HepG2 (cell line): ENCODE measurements around the gene BBS1. TPM values are rescaled to one million over a fixed set of nuclear protein-coding genes. Genes with fewer than 3 reads are reported as not detected.
A peak's percentile ranks its signal among the peaks of the same experiment; 100 is the strongest.

Source experiments
- DMAP1 ChIP-seq: IDR thresholded peaks from 2 replicates; pipeline ENCODE4 v1.6.1; 2016
- EP300 ChIP-seq, 3 experiments: sonication (generic) in 1 of 3; formaldehyde crosslinking in 1 of 3; IDR thresholded peaks; 2 replicates each; pipeline versions ENCODE4 v1.5.1 to v1.6.1; 2011 to 2020; ENCODE audit warnings: low read depth in 2 of 3, low read length in 2 of 3, borderline replicate concordance in 1 of 3, improper control_type of control experiment in 1 of 3, mild to moderate bottlenecking in 1 of 3, missing genetic modification reagents in 1 of 3, moderate library complexity in 1 of 3
- FOSL2 ChIP-seq: sonication (generic); formaldehyde crosslinking; IDR thresholded peaks from 2 replicates; pipeline ENCODE4 v1.4.0; 2020; ENCODE audit warnings: missing genetic modification reagents
- GTF2F1 ChIP-seq: fragments of 150-350 bp; IDR thresholded peaks from 2 replicates; pipeline ENCODE4 v1.6.1; 2014; ENCODE audit warnings: low read length
- RXRA ChIP-seq: sonication (generic); formaldehyde crosslinking; IDR thresholded peaks from 2 replicates; pipeline ENCODE4 v1.5.1; 2020; ENCODE audit warnings: missing genetic modification reagents
- SRSF4 ChIP-seq: fragments of 200-400 bp; formaldehyde crosslinking; IDR thresholded peaks from one replicate; pipeline ENCODE4 v1.6.1; 2018; ENCODE audit warnings: mild to moderate bottlenecking, low read depth, low read length, moderate library complexity; ENCODE audit not compliant: poor library complexity, severe bottlenecking
- ZC3H13 ChIP-seq: sonication (generic); formaldehyde crosslinking; IDR thresholded peaks from 2 replicates; pipeline ENCODE4 v1.8.1; 2023; ENCODE audit warnings: mild to moderate bottlenecking, missing genetic modification reagents, moderate library complexity
- ZNF383 ChIP-seq: sonication (generic); formaldehyde crosslinking; IDR thresholded peaks from 2 replicates; pipeline ENCODE4 v1.4.0; 2020; ENCODE audit warnings: missing genetic modification reagents, mild to moderate bottlenecking, borderline replicate concordance
- ZNF451 ChIP-seq: sonication (generic); formaldehyde crosslinking; IDR thresholded peaks from 2 replicates; pipeline ENCODE4 v1.5.0; 2020; ENCODE audit warnings: mild to moderate bottlenecking, missing genetic modification reagents
- ZNF614 ChIP-seq: IDR thresholded peaks from 2 replicates; pipeline ENCODE4 v1.6.1; 2018; ENCODE audit warnings: missing biosample characterization, missing genetic modification reagents, inconsistent platforms, borderline replicate concordance
- ZSCAN25 ChIP-seq: sonication (generic); formaldehyde crosslinking; IDR thresholded peaks from 2 replicates; pipeline ENCODE4 v1.8.0; 2022; ENCODE audit warnings: mild to moderate bottlenecking, missing genetic modification reagents
- ZZZ3 ChIP-seq: sonication (generic); formaldehyde crosslinking; IDR thresholded peaks from 2 replicates; pipeline ENCODE4 v1.4.0; 2020; ENCODE audit warnings: missing genetic modification reagents, mild to moderate bottlenecking, borderline replicate concordance
- polyA plus RNA-seq, 8 experiments: library from polyadenylated mRNA; depleted of rRNA in 3 of 8; stranded (reverse) in 7 of 8; unstranded in 1 of 8; fragments of >200 nt; fragmentation: Illumina TruSeq in 4 of 8; extraction: Trizol in 4 of 8; gene quantifications; 2 replicates each; pipeline versions ENCODE4 v1.2.1 to v1.2.3, GENCODE V29; 2011 to 2016; ENCODE audit warnings: low read depth in 4 of 8, missing spikeins in 1 of 8, mixed read lengths in 1 of 8; ENCODE audit not compliant: insufficient read depth in 1 of 8
- total RNA-seq, 5 experiments: library from RNA; depleted of rRNA; stranded (reverse); fragments of >200 nt; fragmentation: Illumina TruSeq; extraction: Trizol; gene quantifications; 2 replicates each; pipeline ENCODE4 v1.2.3, GENCODE V29; 2016; ENCODE audit warnings: low read depth in 1 of 5
- TF ChIP-seq, protein P1 (sequence below): sonication (generic); formaldehyde crosslinking; conservative IDR thresholded peaks from 2 replicates; pipeline ENCODE4 v1.4.0; 2020; ENCODE audit warnings: mild to moderate bottlenecking, missing genetic modification reagents, moderate library complexity
- TF ChIP-seq, protein P2 (sequence below): IDR thresholded peaks from 2 replicates; pipeline ENCODE4 v1.6.1; 2016
- TF ChIP-seq, protein P3 (sequence below): sonication (generic); formaldehyde crosslinking; IDR thresholded peaks from 2 replicates; pipeline ENCODE4 v1.8.0; 2022; ENCODE audit warnings: missing genetic modification reagents, mild to moderate bottlenecking, inconsistent platforms, borderline replicate concordance
- TF ChIP-seq, protein P4 (sequence below): sonication (generic); formaldehyde crosslinking; conservative IDR thresholded peaks from 2 replicates; pipeline ENCODE4 v1.5.0; 2020; ENCODE audit warnings: missing genetic modification reagents
- TF ChIP-seq, protein P5 (sequence below): sonication (generic); formaldehyde crosslinking; conservative IDR thresholded peaks from 2 replicates; pipeline ENCODE4 v1.4.0; 2020; ENCODE audit warnings: missing genetic modification reagents

The BBS1 gene
- total and polyA plus RNA-seq, 2 of the 13 experiments (the other 11 are each of a cell fraction or from before 2014, with no cell fraction given), result 11.7 to 14.1 TPM

DNA sequence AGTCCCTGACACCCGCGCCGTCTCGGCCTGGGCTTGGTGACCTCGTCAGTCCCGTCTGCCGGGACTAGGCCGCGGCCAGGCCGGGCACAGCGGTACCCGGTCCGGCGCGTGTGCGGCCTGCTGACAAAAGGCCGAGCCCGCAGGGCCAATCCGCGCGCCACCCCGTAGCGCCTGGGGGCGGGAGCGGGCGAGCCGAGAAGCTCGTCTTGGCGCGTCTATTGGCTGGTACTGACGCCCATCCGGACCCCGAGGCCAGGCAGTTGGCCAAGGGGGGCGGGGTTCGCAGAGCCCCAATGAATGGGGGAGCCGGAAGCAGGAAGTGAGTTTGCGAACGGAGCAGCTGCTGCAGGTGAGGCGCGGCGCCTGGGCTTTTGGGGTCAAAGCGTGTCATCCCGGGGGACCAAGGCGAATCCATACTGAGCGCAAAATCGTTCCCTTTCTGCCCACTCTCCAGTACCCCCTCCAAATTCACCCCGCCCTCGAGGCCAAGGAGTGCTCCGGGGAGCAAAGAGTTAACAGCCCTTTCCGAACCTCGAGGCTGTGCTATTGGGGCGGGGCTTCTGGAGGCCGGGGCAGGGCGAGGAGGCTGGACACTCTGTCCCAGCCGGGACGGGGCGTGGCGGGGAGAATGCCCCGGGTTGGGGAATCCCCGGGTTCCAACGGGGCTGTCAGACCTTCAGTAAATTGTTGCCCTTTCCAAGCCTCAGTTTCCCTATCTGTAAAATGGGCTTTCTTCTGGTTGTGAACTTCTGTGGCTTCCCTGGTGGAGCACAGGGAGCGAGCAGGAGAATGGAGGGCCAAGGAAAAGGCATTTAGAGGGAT, 30.1 kb upstream of the BBS1 start, which contains the start of gene DPP3 (continued):
- TF ChIP-seq, protein P1, sequence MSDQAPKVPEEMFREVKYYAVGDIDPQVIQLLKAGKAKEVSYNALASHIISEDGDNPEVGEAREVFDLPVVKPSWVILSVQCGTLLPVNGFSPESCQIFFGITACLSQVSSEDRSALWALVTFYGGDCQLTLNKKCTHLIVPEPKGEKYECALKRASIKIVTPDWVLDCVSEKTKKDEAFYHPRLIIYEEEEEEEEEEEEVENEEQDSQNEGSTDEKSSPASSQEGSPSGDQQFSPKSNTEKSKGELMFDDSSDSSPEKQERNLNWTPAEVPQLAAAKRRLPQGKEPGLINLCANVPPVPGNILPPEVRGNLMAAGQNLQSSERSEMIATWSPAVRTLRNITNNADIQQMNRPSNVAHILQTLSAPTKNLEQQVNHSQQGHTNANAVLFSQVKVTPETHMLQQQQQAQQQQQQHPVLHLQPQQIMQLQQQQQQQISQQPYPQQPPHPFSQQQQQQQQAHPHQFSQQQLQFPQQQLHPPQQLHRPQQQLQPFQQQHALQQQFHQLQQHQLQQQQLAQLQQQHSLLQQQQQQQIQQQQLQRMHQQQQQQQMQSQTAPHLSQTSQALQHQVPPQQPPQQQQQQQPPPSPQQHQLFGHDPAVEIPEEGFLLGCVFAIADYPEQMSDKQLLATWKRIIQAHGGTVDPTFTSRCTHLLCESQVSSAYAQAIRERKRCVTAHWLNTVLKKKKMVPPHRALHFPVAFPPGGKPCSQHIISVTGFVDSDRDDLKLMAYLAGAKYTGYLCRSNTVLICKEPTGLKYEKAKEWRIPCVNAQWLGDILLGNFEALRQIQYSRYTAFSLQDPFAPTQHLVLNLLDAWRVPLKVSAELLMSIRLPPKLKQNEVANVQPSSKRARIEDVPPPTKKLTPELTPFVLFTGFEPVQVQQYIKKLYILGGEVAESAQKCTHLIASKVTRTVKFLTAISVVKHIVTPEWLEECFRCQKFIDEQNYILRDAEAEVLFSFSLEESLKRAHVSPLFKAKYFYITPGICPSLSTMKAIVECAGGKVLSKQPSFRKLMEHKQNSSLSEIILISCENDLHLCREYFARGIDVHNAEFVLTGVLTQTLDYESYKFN (CRISPR knock-in tag), result no peak; the same call in 1 of the 2 replicates
- TF ChIP-seq ZSCAN25 (CRISPR knock-in tag) (no peak), GTF2F1 (no peak), FOSL2 (CRISPR knock-in tag) (peak; percentile 39; the same call in 1 of the 2 replicates), ZNF383 (no peak), ZC3H13 (CRISPR knock-in tag) (peak; percentile 81; the same call in 1 of the 2 replicates), DMAP1 (CRISPR knock-in tag) (peak; percentile 92), RXRA (CRISPR knock-in tag) (peak; percentile 76; the same call in 1 of the 2 replicates), EP300 (IDR thresholded peaks at IDR 0.05; ENCODE audit: low read depth in 2 of 2, low read length in 2 of 2) (no peak), EP300 (CRISPR knock-in tag; IDR thresholded peaks at IDR 0.05; ENCODE audit: borderline replicate concordance) (0 out of 2 replicates have a peak, but pooled peaks have one; percentile 31), ZNF614 (CRISPR knock-in tag) (peak; percentile 35; the same call in 1 of the 2 replicates), ZZZ3 (peak; percentile 82; the same call in 1 of the 2 replicates), ZNF451 (CRISPR knock-in tag) (no peak), SRSF4 (no peak)
- TF ChIP-seq, protein P2, sequence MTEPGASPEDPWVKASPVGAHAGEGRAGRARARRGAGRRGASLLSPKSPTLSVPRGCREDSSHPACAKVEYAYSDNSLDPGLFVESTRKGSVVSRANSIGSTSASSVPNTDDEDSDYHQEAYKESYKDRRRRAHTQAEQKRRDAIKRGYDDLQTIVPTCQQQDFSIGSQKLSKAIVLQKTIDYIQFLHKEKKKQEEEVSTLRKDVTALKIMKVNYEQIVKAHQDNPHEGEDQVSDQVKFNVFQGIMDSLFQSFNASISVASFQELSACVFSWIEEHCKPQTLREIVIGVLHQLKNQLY (CRISPR knock-in tag), result no peak
- TF ChIP-seq, protein P3, sequence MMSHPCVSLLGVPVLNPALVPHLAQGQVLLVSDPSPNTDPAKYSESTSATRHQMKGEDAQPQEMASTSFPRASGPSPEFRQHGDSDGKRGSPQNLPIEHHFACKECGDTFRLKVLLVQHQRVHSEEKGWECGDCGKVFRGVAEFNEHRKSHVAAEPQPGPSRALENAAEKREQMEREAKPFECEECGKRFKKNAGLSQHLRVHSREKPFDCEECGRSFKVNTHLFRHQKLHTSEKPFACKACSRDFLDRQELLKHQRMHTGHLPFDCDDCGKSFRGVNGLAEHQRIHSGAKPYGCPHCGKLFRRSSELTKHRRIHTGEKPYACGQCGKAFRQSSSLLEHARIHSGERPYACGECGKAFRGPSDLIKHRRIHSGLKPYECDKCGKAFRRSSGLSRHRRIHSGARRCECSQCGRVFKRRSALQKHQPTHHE (CRISPR knock-in tag), result peak; percentile 48; the same call in 1 of the 2 replicates
- TF ChIP-seq, protein P4, sequence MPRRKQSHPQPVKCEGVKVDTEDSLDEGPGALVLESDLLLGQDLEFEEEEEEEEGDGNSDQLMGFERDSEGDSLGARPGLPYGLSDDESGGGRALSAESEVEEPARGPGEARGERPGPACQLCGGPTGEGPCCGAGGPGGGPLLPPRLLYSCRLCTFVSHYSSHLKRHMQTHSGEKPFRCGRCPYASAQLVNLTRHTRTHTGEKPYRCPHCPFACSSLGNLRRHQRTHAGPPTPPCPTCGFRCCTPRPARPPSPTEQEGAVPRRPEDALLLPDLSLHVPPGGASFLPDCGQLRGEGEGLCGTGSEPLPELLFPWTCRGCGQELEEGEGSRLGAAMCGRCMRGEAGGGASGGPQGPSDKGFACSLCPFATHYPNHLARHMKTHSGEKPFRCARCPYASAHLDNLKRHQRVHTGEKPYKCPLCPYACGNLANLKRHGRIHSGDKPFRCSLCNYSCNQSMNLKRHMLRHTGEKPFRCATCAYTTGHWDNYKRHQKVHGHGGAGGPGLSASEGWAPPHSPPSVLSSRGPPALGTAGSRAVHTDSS (CRISPR knock-in tag), result no peak
- TF ChIP-seq, protein P5, sequence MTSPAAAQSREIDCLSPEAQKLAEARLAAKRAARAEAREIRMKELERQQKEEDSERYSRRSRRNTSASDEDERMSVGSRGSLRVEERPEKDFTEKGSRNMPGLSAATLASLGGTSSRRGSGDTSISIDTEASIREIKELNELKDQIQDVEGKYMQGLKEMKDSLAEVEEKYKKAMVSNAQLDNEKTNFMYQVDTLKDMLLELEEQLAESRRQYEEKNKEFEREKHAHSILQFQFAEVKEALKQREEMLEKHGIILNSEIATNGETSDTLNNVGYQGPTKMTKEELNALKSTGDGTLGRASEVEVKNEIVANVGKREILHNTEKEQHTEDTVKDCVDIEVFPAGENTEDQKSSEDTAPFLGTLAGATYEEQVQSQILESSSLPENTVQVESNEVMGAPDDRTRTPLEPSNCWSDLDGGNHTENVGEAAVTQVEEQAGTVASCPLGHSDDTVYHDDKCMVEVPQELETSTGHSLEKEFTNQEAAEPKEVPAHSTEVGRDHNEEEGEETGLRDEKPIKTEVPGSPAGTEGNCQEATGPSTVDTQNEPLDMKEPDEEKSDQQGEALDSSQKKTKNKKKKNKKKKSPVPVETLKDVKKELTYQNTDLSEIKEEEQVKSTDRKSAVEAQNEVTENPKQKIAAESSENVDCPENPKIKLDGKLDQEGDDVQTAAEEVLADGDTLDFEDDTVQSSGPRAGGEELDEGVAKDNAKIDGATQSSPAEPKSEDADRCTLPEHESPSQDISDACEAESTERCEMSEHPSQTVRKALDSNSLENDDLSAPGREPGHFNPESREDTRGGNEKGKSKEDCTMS (CRISPR knock-in tag), result no peak
